Skeletal muscle tissue (tissue), 4 donors: Measurements from ENCODE around the gene KDM4B. TPM values are rescaled to one million over a fixed set of nuclear protein-coding genes. Genes with fewer than 3 reads are reported as not detected.
"Not testable (repeated sequence)": the region's sequence is repeated elsewhere in the genome, so short reads cannot be mapped to it uniquely, and the experiment has no call there.

ENCODE experiments used
- H3K27ac ChIP-seq: one replicate; pipeline ENCODE4 v1.7.0; 2013; ENCODE audit warnings: mild to moderate bottlenecking, low read depth, low read length, inconsistent platforms
- H3K27me3 ChIP-seq, 3 donors: one replicate each; pipeline ENCODE4 v1.7.0; 2013; ENCODE audit warnings: low read length in 3 of 3; ENCODE audit not compliant: control insufficient read depth in 3 of 3, insufficient read depth in 3 of 3
- H3K36me3 ChIP-seq, 3 donors: one replicate each; pipeline ENCODE4 v1.7.0; 2013; ENCODE audit warnings: low read length in 3 of 3; ENCODE audit not compliant: control insufficient read depth in 3 of 3, insufficient read depth in 3 of 3
- H3K4me1 ChIP-seq, 3 donors: one replicate each; pipeline ENCODE4 v1.7.0; 2013; ENCODE audit warnings: low read length in 3 of 3, mild to moderate bottlenecking in 3 of 3; ENCODE audit not compliant: control insufficient read depth in 3 of 3, insufficient read depth in 3 of 3
- H3K4me3 ChIP-seq, 3 donors: one replicate each; pipeline ENCODE4 v1.7.0; 2013; ENCODE audit warnings: low read length in 3 of 3
- H3K9ac ChIP-seq, 3 donors: one replicate each; pipeline ENCODE4 v1.7.0; 2013; ENCODE audit warnings: low read length in 3 of 3, mild to moderate bottlenecking in 3 of 3, moderate library complexity in 2 of 3, low read depth in 1 of 3
- H3K9me3 ChIP-seq, 3 donors: one replicate each; pipeline ENCODE4 v1.7.0; 2013; ENCODE audit warnings: low read length in 3 of 3; ENCODE audit not compliant: control insufficient read depth in 3 of 3
- total RNA-seq: library from RNA; depleted of rRNA; stranded (reverse); fragments of >200 nt; gene quantifications from one replicate; pipeline ENCODE4 v1.2.3, GENCODE V29; 2014
- donor health status: Osteomylitis.

KDM4B gene
- total RNA-seq, 1 donor from 2014 or later = 11.5 TPM

DNA sequence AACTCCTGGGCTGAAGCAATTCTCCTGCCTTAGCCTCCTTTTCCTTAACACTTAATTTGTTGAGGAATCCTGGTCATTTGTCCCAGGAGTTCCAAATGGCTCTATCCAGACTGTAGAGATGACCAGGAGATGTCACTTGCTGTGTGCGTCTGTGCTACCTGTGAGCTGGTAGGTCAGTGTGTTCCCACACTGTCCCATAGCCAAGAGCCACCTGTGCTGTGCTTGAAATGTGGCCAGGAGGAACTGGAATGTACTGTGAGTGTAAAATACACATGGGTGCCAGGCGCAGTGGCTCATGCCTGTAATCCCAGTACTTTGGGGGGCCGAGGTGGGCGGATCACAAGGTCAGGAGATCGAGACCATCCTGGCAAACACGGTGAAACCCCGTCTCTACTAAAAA is 29.4 kb upstream of the KDM4B start:
- Histone ChIP-seq H3K36me3 (no peaks in the 10 kb centered on the region), H3K4me1 (no peaks in the 10 kb centered on the region), H3K4me3 (no peak overlapping the region), H3K27me3 (no peaks in the 10 kb centered on the region), H3K9ac (no peak overlapping the region), H3K9me3 (no peaks in the 10 kb centered on the region), H3K27ac (no peak overlapping the region)

GRCh38 chr19:4941638-4942169 is 27.2 kb upstream of the KDM4B start:
- not testable (repeated sequence) for H3K4me3 ChIP-seq, H3K4me1 ChIP-seq, H3K9ac ChIP-seq, H3K27me3 ChIP-seq, H3K9me3 ChIP-seq, H3K27ac ChIP-seq, H3K36me3 ChIP-seq

GRCh38 chr19:4950650-4951049 is 18.3 kb upstream of the KDM4B start:
- H3K9me3 ChIP-seq, H3K4me3 ChIP-seq, H3K4me1 ChIP-seq, H3K27me3 ChIP-seq, H3K27ac ChIP-seq, H3K36me3 ChIP-seq, H3K9ac ChIP-seq: not testable (repeated sequence)

DNA sequence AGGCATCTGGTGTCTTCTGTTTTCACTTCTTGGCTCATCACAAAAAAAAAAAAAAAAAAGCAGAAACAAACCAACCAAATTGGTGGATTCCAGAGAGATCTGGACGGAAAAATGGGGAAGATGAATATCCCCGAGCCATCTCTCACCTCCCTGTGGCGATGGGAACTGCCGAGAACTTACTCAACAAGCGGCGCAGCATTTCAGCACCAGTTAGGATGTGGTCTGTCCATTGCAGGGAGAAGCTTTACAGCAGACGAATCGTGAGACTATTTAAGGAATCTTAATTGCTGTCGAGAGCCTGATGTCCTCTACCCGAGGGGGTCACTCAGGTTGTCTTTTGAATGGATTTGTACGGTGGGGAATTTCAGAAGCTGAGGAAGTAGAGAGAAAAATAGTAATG is 17.3 kb upstream of the KDM4B start:
- Histone ChIP-seq H3K27ac (no peak overlapping the region), H3K4me1 (no peaks in the 10 kb centered on the region), H3K9ac (no peak overlapping the region), H3K4me3 (no peak overlapping the region), H3K9me3 (no peaks in the 10 kb centered on the region), H3K36me3 (no peaks in the 10 kb centered on the region), H3K27me3 (no peaks in the 10 kb centered on the region)

DNA sequence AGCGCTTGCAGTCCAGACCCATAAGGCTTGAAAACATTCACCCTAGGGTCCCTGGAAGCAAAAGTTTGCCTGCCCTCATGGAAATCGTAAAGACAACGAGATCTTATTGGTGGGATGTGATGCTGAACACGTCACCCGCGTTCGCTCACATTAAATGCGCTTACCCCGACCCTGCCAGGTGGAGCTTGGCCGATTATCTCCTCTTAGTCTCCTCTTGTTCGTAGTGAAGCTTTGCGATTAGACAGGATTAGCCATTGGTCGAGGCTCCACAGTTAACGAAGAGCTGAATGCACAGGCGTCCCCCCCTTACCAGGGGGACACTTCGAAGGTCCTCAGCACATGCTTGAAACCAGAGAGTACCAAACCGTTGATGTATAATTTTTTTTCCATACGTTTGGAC is 16.0 kb upstream of the KDM4B start:
- Histone ChIP-seq H3K4me1 (no peaks in the 10 kb centered on the region), H3K27ac (no peak overlapping the region), H3K27me3 (no peaks in the 10 kb centered on the region), H3K9me3 (no peaks in the 10 kb centered on the region), H3K9ac (no peak overlapping the region), H3K36me3 (no peaks in the 10 kb centered on the region), H3K4me3 (no peak overlapping the region)

DNA sequence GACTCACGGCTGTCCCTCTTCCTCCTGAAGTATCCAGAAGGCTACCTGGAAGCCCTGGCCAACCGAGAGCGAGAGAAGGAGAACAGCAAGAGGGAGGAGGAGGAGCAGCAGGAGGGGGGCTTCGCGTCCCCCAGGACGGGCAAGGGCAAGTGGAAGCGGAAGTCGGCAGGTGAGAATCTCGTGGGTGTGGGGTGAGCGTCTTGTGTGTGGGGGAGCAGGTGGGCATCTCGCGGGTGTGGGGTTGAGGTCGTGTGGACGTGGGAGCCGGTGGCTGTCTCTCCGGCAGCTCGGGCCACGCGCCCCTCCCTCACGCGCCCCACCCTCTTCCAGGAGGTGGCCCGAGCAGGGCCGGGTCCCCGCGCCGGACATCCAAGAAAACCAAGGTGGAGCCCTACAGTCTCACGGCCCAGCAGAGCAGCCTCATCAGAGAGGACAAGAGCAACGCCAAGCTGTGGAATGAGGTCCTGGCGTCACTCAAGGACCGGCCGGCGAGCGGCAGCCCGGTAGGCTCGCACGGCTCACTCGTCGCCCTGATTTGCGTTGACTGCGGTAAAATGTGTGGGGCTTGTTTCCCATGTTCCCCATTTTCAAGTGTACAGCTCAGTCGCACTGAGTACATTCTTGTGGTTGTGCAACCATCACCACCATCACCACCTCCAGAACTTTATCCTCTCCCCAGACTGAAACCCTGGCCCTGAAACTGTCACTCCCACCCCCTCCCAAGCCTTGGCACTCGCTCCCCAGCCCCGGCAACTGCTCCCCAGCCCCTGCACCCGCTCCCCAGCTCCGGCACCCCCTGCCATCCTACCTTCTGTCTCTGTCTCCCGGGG is 14.4 kb upstream of the KDM4B start:
- H3K27ac ChIP-seq, H3K36me3 ChIP-seq, H3K4me3 ChIP-seq, H3K9me3 ChIP-seq, H3K9ac ChIP-seq, H3K4me1 ChIP-seq, H3K27me3 ChIP-seq: not testable (repeated sequence)

GRCh38 chr19:4955274-4955673 is 13.6 kb upstream of the KDM4B start:
- H3K4me3 ChIP-seq = no peak overlapping the region
- no peaks in the 10 kb centered on the region for H3K4me1 ChIP-seq
- H3K27ac ChIP-seq = no peak overlapping the region
- no peaks in the 10 kb centered on the region for H3K27me3 ChIP-seq
- no peaks in the 10 kb centered on the region for H3K36me3 ChIP-seq
- no peaks in the 10 kb centered on the region for H3K9me3 ChIP-seq
- H3K9ac ChIP-seq = no peak overlapping the region

DNA sequence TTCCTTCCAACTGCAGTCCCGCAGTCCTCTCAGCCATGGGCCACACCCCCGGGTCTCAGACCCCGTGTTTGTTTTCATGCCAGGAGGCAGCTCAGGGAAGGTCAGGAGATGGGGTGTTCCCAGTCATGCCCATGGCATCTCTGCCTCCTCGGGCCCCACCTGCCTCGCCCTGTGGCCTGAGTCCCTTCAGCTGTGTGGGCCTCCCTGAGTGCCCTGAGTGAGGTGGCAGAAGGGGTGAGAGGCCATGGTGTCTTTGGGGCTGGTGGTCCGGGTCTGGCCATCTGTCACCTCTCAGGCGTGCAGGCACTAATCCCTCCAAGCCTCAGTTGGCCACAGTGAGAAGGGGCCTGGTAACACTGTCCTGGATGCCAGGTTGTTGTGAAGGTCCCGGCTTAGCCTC is 10.9 kb upstream of the KDM4B start:
- Histone ChIP-seq H3K27ac (no peak overlapping the region), H3K36me3 (no peaks in the 10 kb centered on the region), H3K9me3 (no peaks in the 10 kb centered on the region)

GRCh38 chr19:4962085-4962619 is 6.8 kb upstream of the KDM4B start:
- no peak overlapping the region for H3K9ac ChIP-seq
- H3K36me3 ChIP-seq = no peaks in the 10 kb centered on the region
- H3K4me1 ChIP-seq = no peaks in the 10 kb centered on the region
- H3K9me3 ChIP-seq = no peaks in the 10 kb centered on the region
- H3K27me3 ChIP-seq = no peaks in the 10 kb centered on the region
- no peak overlapping the region for H3K27ac ChIP-seq
- no peak overlapping the region for H3K4me3 ChIP-seq

More for the DNA sequence above, 10.9 kb upstream of the KDM4B start:
- Histone ChIP-seq H3K4me1 (no peaks in the 10 kb centered on the region), H3K9ac (no peak overlapping the region), H3K27me3 (no peaks in the 10 kb centered on the region), H3K4me3 (no peak overlapping the region)

DNA sequence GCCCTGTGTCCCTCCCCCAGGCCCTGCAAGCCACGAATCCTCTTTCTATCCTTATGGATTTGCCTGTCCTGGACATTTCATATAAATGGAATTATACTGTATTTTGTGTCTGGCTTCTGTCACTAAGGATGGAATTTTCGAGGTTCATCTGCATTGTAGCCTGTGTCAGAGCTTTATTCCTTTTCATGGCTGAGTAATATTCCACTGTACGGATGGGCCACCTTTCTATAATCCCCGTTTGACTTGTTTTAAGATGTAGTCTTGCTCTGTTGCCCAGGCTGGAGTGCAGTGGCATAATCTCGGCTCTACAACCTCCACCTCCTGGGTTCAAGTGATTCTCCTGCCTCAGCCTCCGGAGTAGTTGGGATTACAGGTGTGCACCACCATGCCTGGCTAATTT is 3.9 kb upstream of the KDM4B start:
- Histone ChIP-seq H3K36me3 (no peaks in the 10 kb centered on the region), H3K9me3 (no peaks in the 10 kb centered on the region), H3K27me3 (no peaks in the 10 kb centered on the region), H3K4me3 (no peak overlapping the region), H3K27ac (no peak overlapping the region), H3K4me1 (peaks cover 7 to 12% (median 11%) of the 10 kb centered on the region in 3 donors), H3K9ac (no peak overlapping the region)
